Lower leg skin (tissue), 4 donors: ENCODE data around the gene ZNF366. TPM values are rescaled to one million over a fixed set of nuclear protein-coding genes. Genes with fewer than 3 reads are reported as not detected.
A peak's percentile ranks its signal among the peaks of the same experiment; 100 is the strongest.

Experiments used
- DNase-seq, 2 donors: peaks; one replicate each; pipeline ENCODE4 v3.0.0-alpha.2; 2019; ENCODE audit warnings: low spot score in 2 of 2
- H3K4me3 ChIP-seq: fragments of 200-600 bp; sonication (generic); 2 replicates; pipeline ENCODE4 v1.5.1; 2017; ENCODE audit warnings: mild to moderate bottlenecking, low read depth; ENCODE audit not compliant: poor library complexity, severe bottlenecking
- POLR2A ChIP-seq, 2 donors: fragments of 450-650 bp; IDR thresholded peaks; one replicate each; pipeline ENCODE4 v1.6.1; 2016 to 2017; ENCODE audit warnings: antibody characterized with exemption in 2 of 2, mild to moderate bottlenecking in 1 of 2, moderate library complexity in 1 of 2
- WGBS, 2 donors: methylation state at CpG; one replicate each; pipeline ENCODE4 v1.1.5; 2018; 5-methylcytosine and 5-hydroxymethylcytosine counted together
- intact Hi-C: fragments of 100-400 bp; cut with DNase I; formaldehyde crosslinking; loops from one replicate; pipeline ENCODE4 v1.15.0; 2023; ENCODE audit warnings: low total_unique reads
- total RNA-seq, 4 donors: library from RNA; depleted of rRNA; stranded (reverse); fragments of >200 nt; gene quantifications; one replicate each; pipeline ENCODE4 v1.1.0, GENCODE V29; 2016
- TF ChIP-seq, protein P1 (sequence below), 3 donors: fragments of 450-650 bp; IDR thresholded peaks; one replicate each; pipeline ENCODE4 v1.5.1; 2016; ENCODE audit warnings: antibody characterized with exemption in 3 of 3, mild to moderate bottlenecking in 3 of 3, moderate library complexity in 2 of 3

Gene ZNF366
- total RNA-seq, 4 donors from 2014 or later = 0.51 to 3.5 (median 1.6) TPM

- intact Hi-C loops = no loop called here
- peak in 1 of 2 donors; percentile 92 for DNase-seq
- no peak overlapping the region for H3K4me3 ChIP-seq
- TF ChIP-seq, protein P1, sequence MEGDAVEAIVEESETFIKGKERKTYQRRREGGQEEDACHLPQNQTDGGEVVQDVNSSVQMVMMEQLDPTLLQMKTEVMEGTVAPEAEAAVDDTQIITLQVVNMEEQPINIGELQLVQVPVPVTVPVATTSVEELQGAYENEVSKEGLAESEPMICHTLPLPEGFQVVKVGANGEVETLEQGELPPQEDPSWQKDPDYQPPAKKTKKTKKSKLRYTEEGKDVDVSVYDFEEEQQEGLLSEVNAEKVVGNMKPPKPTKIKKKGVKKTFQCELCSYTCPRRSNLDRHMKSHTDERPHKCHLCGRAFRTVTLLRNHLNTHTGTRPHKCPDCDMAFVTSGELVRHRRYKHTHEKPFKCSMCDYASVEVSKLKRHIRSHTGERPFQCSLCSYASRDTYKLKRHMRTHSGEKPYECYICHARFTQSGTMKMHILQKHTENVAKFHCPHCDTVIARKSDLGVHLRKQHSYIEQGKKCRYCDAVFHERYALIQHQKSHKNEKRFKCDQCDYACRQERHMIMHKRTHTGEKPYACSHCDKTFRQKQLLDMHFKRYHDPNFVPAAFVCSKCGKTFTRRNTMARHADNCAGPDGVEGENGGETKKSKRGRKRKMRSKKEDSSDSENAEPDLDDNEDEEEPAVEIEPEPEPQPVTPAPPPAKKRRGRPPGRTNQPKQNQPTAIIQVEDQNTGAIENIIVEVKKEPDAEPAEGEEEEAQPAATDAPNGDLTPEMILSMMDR (IDR thresholded peaks at IDR 0.05) = no peak
- no peak for TF ChIP-seq POLR2A (IDR thresholded peaks at IDR 0.05)
- 29 to 51% methylated on average over 7 of the region's 7 CpGs for WGBS, 2 donors
These were observed 2.2 kb upstream of the ZNF366 start for GRCh38 chr5:72509401-72509800.

DNA sequence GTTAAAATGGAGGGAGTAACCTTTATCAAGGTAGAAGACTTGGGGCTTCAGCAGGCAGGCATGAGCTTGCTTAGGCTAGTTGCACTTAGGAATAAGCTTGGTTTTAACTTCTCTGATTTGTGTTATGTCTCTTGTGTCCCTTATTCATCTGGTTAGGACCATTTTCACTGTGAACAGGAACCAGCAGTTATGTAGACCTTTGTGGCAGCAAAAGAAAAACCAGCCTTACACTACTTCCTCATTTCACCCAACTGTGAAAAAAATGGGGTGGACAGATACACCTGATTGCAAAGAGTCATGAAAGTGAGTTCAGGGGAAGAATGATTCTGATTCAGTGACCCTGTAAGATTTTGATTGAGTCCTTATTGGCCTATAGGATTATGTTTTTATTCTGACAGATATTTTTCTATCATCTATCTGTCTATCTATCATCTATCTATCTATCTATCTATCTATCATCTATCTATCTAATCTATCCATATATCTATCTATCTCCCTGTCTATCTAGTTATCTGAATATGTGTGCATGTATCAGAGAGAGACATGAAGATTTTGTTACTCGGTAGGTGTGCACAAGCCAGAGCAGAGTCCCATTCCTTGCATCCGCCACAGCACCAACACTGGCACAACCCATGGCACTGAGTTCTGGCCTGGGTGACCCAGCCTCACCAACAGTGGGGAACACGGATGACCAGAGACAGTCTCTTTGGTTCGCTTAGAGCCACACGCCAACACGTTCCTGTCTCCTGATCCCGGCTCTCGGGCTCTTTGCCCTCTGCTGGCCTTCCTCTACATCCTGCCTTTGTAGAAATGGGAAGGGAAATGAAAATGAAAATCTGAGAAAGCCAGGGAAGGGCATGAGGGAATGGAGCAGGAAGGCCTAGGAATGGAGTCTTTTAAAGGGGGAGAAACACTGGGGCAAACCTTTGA lies 1.3 kb upstream of the ZNF366 start:
- DNase-seq = no peak
- 84 to 93% methylated on average over 8 of the region's 8 CpGs for WGBS, 2 donors
- intact Hi-C loops = no loop called here
- no peak overlapping the region for H3K4me3 ChIP-seq
- TF ChIP-seq POLR2A (IDR thresholded peaks at IDR 0.05) = no peak
- TF ChIP-seq, protein P1 (IDR thresholded peaks at IDR 0.05) = no peak

DNA sequence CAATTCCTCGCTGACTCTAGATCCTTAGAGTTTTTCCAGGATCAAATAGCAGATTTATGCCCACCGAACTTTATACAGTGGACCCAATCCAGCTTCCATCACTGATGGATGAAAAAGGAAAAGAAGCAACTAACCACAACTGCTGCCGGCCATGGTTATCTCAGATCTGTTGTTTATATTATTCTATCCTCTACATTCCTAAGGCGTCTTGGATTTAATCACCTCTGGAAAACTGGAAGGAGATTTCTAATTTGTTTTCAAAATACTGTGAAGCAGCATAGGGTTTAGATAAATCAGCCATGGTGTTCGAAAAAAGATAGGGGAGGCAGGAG lies 663 bp upstream of the ZNF366 start:
- DNase-seq = no peak
- intact Hi-C loops = no loop called here
- TF ChIP-seq POLR2A (IDR thresholded peaks at IDR 0.05) = no peak
- TF ChIP-seq, protein P1 (IDR thresholded peaks at IDR 0.05) = no peak
- H3K4me3 ChIP-seq = no peak overlapping the region
- 89 to 91% methylated on average over 5 of the region's 5 CpGs for WGBS, 2 donors

DNA sequence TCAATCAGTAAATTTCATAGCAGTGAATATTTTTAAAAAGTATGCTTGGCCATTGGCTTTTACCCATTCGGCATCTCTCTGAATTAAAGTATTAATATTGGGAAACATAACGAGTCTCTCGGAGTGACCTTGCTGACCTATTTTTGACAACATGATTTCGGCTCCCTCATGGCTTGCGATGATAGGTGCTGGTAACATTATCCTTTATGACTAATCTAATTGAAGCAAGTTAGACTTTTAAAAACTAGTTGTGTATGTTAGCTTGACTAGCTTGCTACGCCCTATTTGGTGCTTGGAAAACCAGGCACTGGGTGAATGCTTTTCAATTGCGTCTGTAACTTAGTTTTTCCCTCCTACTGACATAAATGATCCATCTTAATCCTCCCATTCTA lies 1.1 kb downstream of the ZNF366 start:
- intact Hi-C loops = no loop called here
- DNase-seq = no peak
- TF ChIP-seq, protein P1 (IDR thresholded peaks at IDR 0.05) = no peak
- TF ChIP-seq POLR2A (IDR thresholded peaks at IDR 0.05) = no peak
- no peak overlapping the region for H3K4me3 ChIP-seq
- 79 to 83% methylated on average over 7 of the region's 7 CpGs for WGBS, 2 donors

- H3K4me3 ChIP-seq = no peak overlapping the region
- TF ChIP-seq POLR2A (IDR thresholded peaks at IDR 0.05) = no peak
- TF ChIP-seq, protein P1 (IDR thresholded peaks at IDR 0.05) = no peak
- intact Hi-C loops = no loop called here
- DNase-seq = no peak
- 78 to 79% methylated on average over 7 of the region's 7 CpGs for WGBS, 2 donors
These were observed 1.6 kb downstream of the ZNF366 start for GRCh38 chr5:72505539-72506157.
